H1 (cell line): ENCODE data around the gene SNRPA1. TPM values are rescaled to one million over a fixed set of nuclear protein-coding genes. Genes with fewer than 3 reads are reported as not detected.

Experiments
- CTCF ChIA-PET: fragments of 300-600 bp; sonication (Branson Sonifier 250); formaldehyde crosslinking; loops from one replicate; lab custom pipeline; 2021; ENCODE audit not compliant: partially characterized antibody; lab: Charles Lee
- POLR2A ChIA-PET: fragments of 300-600 bp; sonication (Branson Sonifier 250); formaldehyde crosslinking; loops from one replicate; lab custom pipeline; 2021; ENCODE audit warnings: inconsistent platforms; ENCODE audit not compliant: partially characterized antibody; lab: Charles Lee
- DNase-seq, 2 experiments: peaks; one replicate each; pipeline versions ENCODE4 v3.0.0 to v3.0.0-alpha.2; 2010 to 2022; ENCODE audit warnings: low spot score in 2 of 2, low read depth in 1 of 2, mixed read lengths in 1 of 2
- FAIRE-seq: peaks from 2 replicates; lab custom pipeline; 2011; peaks lifted over from hg19 to GRCh38; lab: Jason Lieb, UNC
- H2AFZ ChIP-seq: 2 replicates; pipeline ENCODE4 v1.8.1; 2012; ENCODE audit warnings: low read length, inconsistent platforms
- H2AK5ac ChIP-seq: 2 replicates; pipeline ENCODE4 v1.6.1; 2013; ENCODE audit warnings: low read depth, low read length
- H2BK120ac ChIP-seq: replicated peaks from 2 replicates; pipeline ENCODE3; 2013; ENCODE audit warnings: low read depth, low read length, inconsistent platforms
- H2BK12ac ChIP-seq: 2 replicates; pipeline ENCODE4 v1.6.1; 2013; ENCODE audit warnings: low read depth, low read length
- H2BK15ac ChIP-seq: 2 replicates; pipeline ENCODE4 v1.6.1; 2013; ENCODE audit warnings: low read length
- H2BK20ac ChIP-seq: 2 replicates; pipeline ENCODE4 v1.6.1; 2013; ENCODE audit warnings: low read length
- H2BK5ac ChIP-seq: 2 replicates; pipeline ENCODE4 v1.6.1; 2013; ENCODE audit warnings: low read depth, low read length
- H3K14ac ChIP-seq: 2 replicates; pipeline ENCODE4 v1.6.1; 2013; ENCODE audit warnings: inconsistent platforms; ENCODE audit not compliant: insufficient read length
- H3K18ac ChIP-seq: 2 replicates; pipeline ENCODE4 v1.6.1; 2013; ENCODE audit warnings: low read length; ENCODE audit errors: extremely low read depth
- H3K23ac ChIP-seq: 2 replicates; pipeline ENCODE4 v1.6.1; 2013; ENCODE audit warnings: inconsistent platforms; ENCODE audit not compliant: insufficient read length
- H3K23me2 ChIP-seq: 2 replicates; pipeline ENCODE4 v1.6.1; 2013; ENCODE audit warnings: low read depth, low read length
- H3K27ac ChIP-seq: 2 replicates; pipeline ENCODE4 v1.6.1; 2011; ENCODE audit warnings: low read depth, low read length, inconsistent platforms
- H3K27me3 ChIP-seq, 4 experiments: replicated peaks in 1 of 4; 1 replicate in 1 of 4; 2 replicates in 3 of 4; pipeline versions ENCODE4 v1.6.1 to v1.8.1; 2011 to 2013; ENCODE audit warnings: low read length in 3 of 4, mild to moderate bottlenecking in 3 of 4, inconsistent platforms in 2 of 4, mixed read lengths in 2 of 4, moderate library complexity in 1 of 4; ENCODE audit not compliant: control insufficient read depth in 3 of 4, insufficient read depth in 3 of 4; ENCODE audit errors: extremely low read depth in 1 of 4
- H3K36me3 ChIP-seq, 4 experiments: 2 replicates each; pipeline versions ENCODE4 v1.6.1 to v1.8.1; 2011 to 2013; ENCODE audit warnings: mild to moderate bottlenecking in 4 of 4, low read length in 3 of 4, moderate library complexity in 2 of 4, control low read depth in 1 of 4, inconsistent platforms in 1 of 4; ENCODE audit not compliant: insufficient read depth in 4 of 4, control insufficient read depth in 2 of 4
- H3K4ac ChIP-seq: replicated peaks from 2 replicates; pipeline ENCODE3; 2013; ENCODE audit warnings: low read length, low read depth, mixed read lengths, inconsistent platforms; ENCODE audit not compliant: insufficient read length
- H3K4me1 ChIP-seq, 4 experiments: replicated peaks in 1 of 4; 1 replicate in 1 of 4; 2 replicates in 3 of 4; pipeline versions ENCODE4 v1.6.1 to v1.8.1; 2011 to 2013; ENCODE audit warnings: low read length in 3 of 4, inconsistent platforms in 2 of 4, mixed read lengths in 1 of 4; ENCODE audit not compliant: insufficient read depth in 4 of 4, control insufficient read depth in 3 of 4
- H3K4me2 ChIP-seq, 2 experiments: 2 replicates each; pipeline versions ENCODE4 v1.6.1 to v1.8.1; 2011 to 2013; ENCODE audit warnings: low read depth in 2 of 2, low read length in 2 of 2, control low read depth in 1 of 2, inconsistent platforms in 1 of 2, mild to moderate bottlenecking in 1 of 2; ENCODE audit not compliant: insufficient read depth in 1 of 2
- H3K4me3 ChIP-seq, 4 experiments: fragments of 200-600, 300-600 bp in 1 of 4; sonication (generic), shearing (Covaris generic), sonication (Bioruptor Twin) in 1 of 4; 2 replicates each; pipeline versions ENCODE4 v1.5.1 to v1.8.1; 2011 to 2016; ENCODE audit warnings: low read length in 4 of 4, low read depth in 3 of 4, control low read depth in 2 of 4, inconsistent platforms in 2 of 4, mild to moderate bottlenecking in 2 of 4, mixed read lengths in 1 of 4, moderate library complexity in 1 of 4; ENCODE audit not compliant: insufficient read depth in 2 of 4; ENCODE audit errors: extremely low read depth in 1 of 4
- H3K56ac ChIP-seq: replicated peaks from 2 replicates; pipeline ENCODE3; 2013; ENCODE audit warnings: low read depth, mild to moderate bottlenecking, mixed read lengths, low read length, inconsistent platforms; ENCODE audit not compliant: insufficient read length
- H3K79me1 ChIP-seq: 2 replicates; pipeline ENCODE4 v1.6.1; 2013; ENCODE audit warnings: low read depth, low read length, control low read depth
- H3K79me2 ChIP-seq, 2 experiments: 2 replicates each; pipeline versions ENCODE4 v1.6.1 to v1.8.1; 2012 to 2013; ENCODE audit warnings: low read length in 2 of 2, mild to moderate bottlenecking in 2 of 2, inconsistent platforms in 1 of 2; ENCODE audit not compliant: insufficient read depth in 2 of 2, control insufficient read depth in 1 of 2
- H3K9ac ChIP-seq, 4 experiments: replicated peaks in 1 of 4; 1 replicate in 1 of 4; 2 replicates in 3 of 4; pipeline versions ENCODE4 v1.6.1 to v1.8.1; 2011 to 2013; ENCODE audit warnings: low read depth in 3 of 4, low read length in 3 of 4, control low read depth in 2 of 4, mild to moderate bottlenecking in 2 of 4, moderate library complexity in 2 of 4, inconsistent platforms in 1 of 4; ENCODE audit errors: extremely low read depth in 1 of 4
- H3K9me3 ChIP-seq, 2 experiments: 2 replicates each; pipeline versions ENCODE4 v1.6.1 to v1.8.1; 2012 to 2013; ENCODE audit warnings: mild to moderate bottlenecking in 2 of 2, moderate library complexity in 2 of 2, control low read depth in 1 of 2, inconsistent platforms in 1 of 2, low read depth in 1 of 2, low read length in 1 of 2, mixed read lengths in 1 of 2; ENCODE audit not compliant: insufficient read depth in 2 of 2
- H4K20me1 ChIP-seq, 2 experiments: replicated peaks in 1 of 2; 2 replicates each; pipeline versions ENCODE3 to v1.8.1; 2011 to 2013; ENCODE audit warnings: inconsistent platforms in 2 of 2, low read length in 2 of 2, mild to moderate bottlenecking in 1 of 2; ENCODE audit not compliant: insufficient read depth in 2 of 2, control insufficient read depth in 1 of 2
- H4K5ac ChIP-seq: 2 replicates; pipeline ENCODE4 v1.6.1; 2013; ENCODE audit warnings: low read length, low read depth, mixed read lengths, inconsistent platforms; ENCODE audit not compliant: insufficient read length
- H4K8ac ChIP-seq: 2 replicates; pipeline ENCODE4 v1.8.0; 2013; ENCODE audit warnings: mild to moderate bottlenecking, moderate library complexity, low read length, inconsistent platforms; ENCODE audit not compliant: insufficient read depth; ENCODE audit errors: extremely low read depth
- H4K91ac ChIP-seq: replicated peaks from 2 replicates; pipeline ENCODE3; 2013; ENCODE audit warnings: low read length, mixed read lengths, inconsistent platforms; ENCODE audit not compliant: insufficient read length
- ASH2L ChIP-seq: fragments of 200-600, 300-600 bp; sonication (generic); IDR thresholded peaks from one replicate; pipeline ENCODE4 v1.7.1; 2017; ENCODE audit warnings: low read length
- CHD1 ChIP-seq: IDR thresholded peaks from 2 replicates; pipeline ENCODE4 v1.6.1; 2012; ENCODE audit warnings: low read depth, low read length, improper control_type of control experiment
- CHD2 ChIP-seq: IDR thresholded peaks from 2 replicates; pipeline ENCODE4 v1.6.1; 2012; ENCODE audit warnings: low read length, improper control_type of control experiment
- CTBP2 ChIP-seq: IDR thresholded peaks from 2 replicates; pipeline ENCODE4 v1.7.0; 2011; ENCODE audit warnings: borderline replicate concordance, mild to moderate bottlenecking, moderate library complexity, mixed read lengths, low read length; ENCODE audit not compliant: insufficient read depth, insufficient read length
- FOSL1 ChIP-seq: IDR thresholded peaks from 2 replicates; pipeline ENCODE4 v1.6.1; 2011; ENCODE audit warnings: mild to moderate bottlenecking, low read depth, low read length, moderate library complexity; ENCODE audit not compliant: insufficient read depth
- NRF1 ChIP-seq: IDR thresholded peaks from 2 replicates; pipeline ENCODE4 v1.6.1; 2011; ENCODE audit warnings: mild to moderate bottlenecking, low read depth, low read length, improper control_type of control experiment
- SP1 ChIP-seq: IDR thresholded peaks from 2 replicates; pipeline ENCODE4 v1.6.1; 2011; ENCODE audit warnings: low read depth, low read length
- SP4 ChIP-seq: IDR thresholded peaks from 2 replicates; pipeline ENCODE4 v1.6.1; 2012; ENCODE audit warnings: low read length, inconsistent platforms
- TCF12 ChIP-seq: IDR thresholded peaks from 2 replicates; pipeline ENCODE4 v1.6.1; 2011; ENCODE audit warnings: low read depth, mild to moderate bottlenecking, low read length
- YY1 ChIP-seq: IDR thresholded peaks from 2 replicates; pipeline ENCODE4 v1.6.1; 2011; ENCODE audit warnings: low read depth, mild to moderate bottlenecking, low read length
- WGBS, 2 experiments: shearing (Covaris generic) in 1 of 2; methylation state at CpG; one replicate each; pipeline versions ENCODE4 v1.1.6 to v1.1.7; 2013 to 2015; ENCODE audit warnings: low lambda C conversion rate in 2 of 2, mixed read lengths in 2 of 2, inconsistent platforms in 1 of 2, low coverage in 1 of 2, missing lambda C conversion rate in 1 of 2; ENCODE audit not compliant: insufficient replicate concordance in 2 of 2, insufficient coverage in 1 of 2, insufficient read length in 1 of 2; ENCODE audit errors: extremely low coverage in 1 of 2, missing lambda C conversion rate in 1 of 2; 5-methylcytosine and 5-hydroxymethylcytosine counted together
- polyA plus RNA-seq, 7 experiments: library from polyadenylated mRNA; depleted of rRNA in 3 of 7; stranded (reverse) in 5 of 7; unstranded in 2 of 7; fragments of >200 nt in 5 of 7; fragments of 200-250 nt in 2 of 7; gene quantifications; 1 replicate in 5 of 7; 2 replicates in 1 of 7; 4 replicates in 1 of 7; pipeline versions ENCODE4 v1.2.1 to v1.2.3, GENCODE V29; 2011 to 2013; ENCODE audit warnings: missing spikeins in 2 of 7, mixed read lengths in 2 of 7
- total RNA-seq: library from RNA; stranded (reverse); fragmentation: NEBNext Ultra II Directional; extraction: Animal tissue kit (Norgen Biotek cat#: 25700); gene quantifications from 2 replicates; pipeline ENCODE4 v1.2.1, GENCODE V29; 2021
- TF ChIP-seq, protein P1 (sequence below), 3 experiments: IDR thresholded peaks; 1 replicate in 2 of 3; 2 replicates in 1 of 3; pipeline versions ENCODE4 v1.5.1 to v1.6.1; 2011; ENCODE audit warnings: low read length in 3 of 3, mild to moderate bottlenecking in 3 of 3, inconsistent platforms in 2 of 3, low read depth in 1 of 3, moderate library complexity in 1 of 3; ENCODE audit not compliant: insufficient read depth in 1 of 3; ENCODE audit errors: control extremely low read depth in 1 of 3

Gene SNRPA1
- total and polyA plus RNA-seq, 2 of the 8 experiments (the other 6 are each of a cell fraction or from before 2014, with no cell fraction given) = 140 to 221 TPM

DNA sequence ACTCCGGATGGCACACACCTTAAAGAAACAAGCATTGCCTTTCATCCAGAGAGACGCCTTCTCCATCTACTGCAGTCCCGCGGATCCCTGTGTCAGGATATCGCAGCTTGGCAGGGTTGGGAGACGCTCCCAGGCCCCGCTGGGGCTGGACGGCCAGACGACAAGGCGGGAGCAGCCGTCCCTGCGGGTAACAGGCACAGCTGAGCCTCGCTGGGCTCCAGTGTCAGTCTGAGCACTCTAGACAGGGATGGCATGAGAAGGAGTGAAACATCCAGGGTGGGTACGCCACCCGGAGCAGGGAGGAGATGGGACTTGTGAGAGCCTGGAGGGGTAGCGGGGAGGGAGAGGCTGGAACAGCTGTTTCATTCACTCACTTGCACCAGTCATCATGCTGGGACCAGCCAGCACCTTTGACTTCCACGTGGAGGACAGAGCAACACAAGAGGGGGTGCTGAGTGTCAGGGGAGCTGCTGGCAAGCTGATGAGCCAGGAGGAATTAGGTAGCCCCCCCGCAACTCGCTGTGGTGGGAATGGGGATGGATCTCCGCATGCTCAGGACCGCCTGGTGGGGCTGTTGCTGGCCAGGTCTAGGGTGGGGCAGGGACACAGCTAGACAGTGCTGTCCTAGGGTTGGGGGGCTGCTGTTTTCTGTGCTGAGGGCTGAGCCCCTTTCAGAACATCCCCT, 31.6 kb upstream of the SNRPA1 start:
- Histone ChIP-seq H2BK5ac (no peak overlapping the region), H2AFZ (no peak overlapping the region), H4K91ac (no peak overlapping the region), H3K36me3 (no peaks in the 10 kb centered on the region), H3K79me2 (no peaks in the 10 kb centered on the region), H3K23me2 (no peaks in the 10 kb centered on the region), H2BK12ac (no peak overlapping the region), H3K9me3 (no peaks in the 10 kb centered on the region), H4K5ac (no peak overlapping the region), H2AK5ac (no peak overlapping the region), H3K18ac (no peak overlapping the region), H2BK120ac (no peak overlapping the region), H3K27ac (no peak overlapping the region), H3K4me1 (peaks cover 0 to 3% (median 0%) of the 10 kb centered on the region in 4 experiments; a peak in 1 of 7 replicates), H3K79me1 (no peaks in the 10 kb centered on the region), H3K14ac (no peak overlapping the region), H3K4ac (no peak overlapping the region), H3K56ac (no peak overlapping the region), H3K23ac (no peak overlapping the region), H3K27me3 (peaks cover 0 to 13% (median 7%) of the 10 kb centered on the region in 4 experiments; a peak in 4 of 7 replicates), H2BK20ac (no peak overlapping the region), H2BK15ac (no peak overlapping the region), H4K8ac (peak overlapping the region; percentile 36; the same call in 1 of the 2 replicates), H3K4me2 (no peak overlapping the region), H3K9ac (no peak overlapping the region), H4K20me1 (no peaks in the 10 kb centered on the region), H3K4me3 (no peak overlapping the region)
- CTCF ChIA-PET = interaction anchor here (0.7 to 2.1 kb wide), 8 partner anchors 8 to 328 kb away, joined by 3 to 8 read pairs (median 6); no protein-coding TSS in a partner anchor
- no peak for FAIRE-seq
- 84% methylated on average over 21 of the region's 21 CpGs; no CpG with 5 or more reads in 1 of the 2 experiments for WGBS, 2 experiments
- DNase-seq = no peak
- POLR2A ChIA-PET = no interaction called here
- TF ChIP-seq ASH2L = no peak
- TF ChIP-seq CHD2 = no peak
- no peak for TF ChIP-seq SP4
- no peak for TF ChIP-seq CTBP2
- no peak for TF ChIP-seq TCF12
- no peak for TF ChIP-seq CHD1
- TF ChIP-seq YY1 = no peak
- TF ChIP-seq, protein P1, sequence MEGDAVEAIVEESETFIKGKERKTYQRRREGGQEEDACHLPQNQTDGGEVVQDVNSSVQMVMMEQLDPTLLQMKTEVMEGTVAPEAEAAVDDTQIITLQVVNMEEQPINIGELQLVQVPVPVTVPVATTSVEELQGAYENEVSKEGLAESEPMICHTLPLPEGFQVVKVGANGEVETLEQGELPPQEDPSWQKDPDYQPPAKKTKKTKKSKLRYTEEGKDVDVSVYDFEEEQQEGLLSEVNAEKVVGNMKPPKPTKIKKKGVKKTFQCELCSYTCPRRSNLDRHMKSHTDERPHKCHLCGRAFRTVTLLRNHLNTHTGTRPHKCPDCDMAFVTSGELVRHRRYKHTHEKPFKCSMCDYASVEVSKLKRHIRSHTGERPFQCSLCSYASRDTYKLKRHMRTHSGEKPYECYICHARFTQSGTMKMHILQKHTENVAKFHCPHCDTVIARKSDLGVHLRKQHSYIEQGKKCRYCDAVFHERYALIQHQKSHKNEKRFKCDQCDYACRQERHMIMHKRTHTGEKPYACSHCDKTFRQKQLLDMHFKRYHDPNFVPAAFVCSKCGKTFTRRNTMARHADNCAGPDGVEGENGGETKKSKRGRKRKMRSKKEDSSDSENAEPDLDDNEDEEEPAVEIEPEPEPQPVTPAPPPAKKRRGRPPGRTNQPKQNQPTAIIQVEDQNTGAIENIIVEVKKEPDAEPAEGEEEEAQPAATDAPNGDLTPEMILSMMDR (IDR thresholded peaks at IDR 0.05; ENCODE audit: control extremely low read depth in 1 of 3, insufficient read depth in 1 of 3, low read depth in 1 of 3, low read length in 3 of 3) = no peak
- no peak for TF ChIP-seq SP1
- TF ChIP-seq FOSL1 = no peak
- TF ChIP-seq NRF1 = no peak
